Central memory CD8-positive, alpha-beta T cell (primary cell): ENCODE results near the gene MCTS1.
"Not testable (repeated sequence)": the region's sequence is repeated elsewhere in the genome, so short reads cannot be mapped to it uniquely, and the experiment has no call there.

Experiments
- ATAC-seq: fragments of 150-1000 bp; cut with Tn5 transposase; replicated peaks from 2 replicates; pipeline ENCODE4 v1.10.0; 2022; ENCODE audit warnings: mild to moderate bottlenecking, moderate FRiP score, moderate number of reproducible peaks; ENCODE audit not compliant: poor library complexity, severe bottlenecking; ENCODE audit errors: extremely low read depth
- DNase-seq, 2 donors: peaks; one replicate each; pipeline ENCODE4 v3.0.0; 2021; ENCODE audit warnings: low spot score in 2 of 2
- H3K27ac Mint-ChIP-seq: one replicate; pipeline ENCODE4 v1.8.0; 2022; ENCODE audit warnings: low read depth, mild to moderate bottlenecking, moderate library complexity, mixed read lengths
- H3K27me3 Mint-ChIP-seq: one replicate; pipeline ENCODE4 v1.8.0; 2022; ENCODE audit warnings: mixed read lengths
- H3K36me3 Mint-ChIP-seq: one replicate; pipeline ENCODE4 v1.8.0; 2022; ENCODE audit warnings: mild to moderate bottlenecking, moderate library complexity, mixed read lengths; ENCODE audit not compliant: insufficient read depth
- H3K4me1 Mint-ChIP-seq: one replicate; pipeline ENCODE4 v1.8.0; 2022; ENCODE audit warnings: mixed read lengths
- H3K4me3 Mint-ChIP-seq: one replicate; pipeline ENCODE4 v1.8.0; 2022; ENCODE audit warnings: mild to moderate bottlenecking, moderate library complexity, mixed read lengths
- H3K9me3 Mint-ChIP-seq: one replicate; pipeline ENCODE4 v1.8.0; 2022; ENCODE audit warnings: mixed read lengths

The MCTS1 gene

GRCh38 chrX:120573806-120574205 lies 30.1 kb upstream of the MCTS1 start:
- H3K9me3 Mint-ChIP-seq, H3K4me1 Mint-ChIP-seq, DNase-seq, H3K36me3 Mint-ChIP-seq, ATAC-seq, H3K27ac Mint-ChIP-seq, H3K4me3 Mint-ChIP-seq: not testable (repeated sequence)
- H3K27me3 Mint-ChIP-seq, result peaks cover 19% of the 10 kb centered on the region

GRCh38 chrX:120575379-120576114 lies 28.4 kb upstream of the MCTS1 start:
- H3K4me1 Mint-ChIP-seq, result no peaks in the 10 kb centered on the region
- no peaks in the 10 kb centered on the region for H3K9me3 Mint-ChIP-seq
- no peak overlapping the region for H3K4me3 Mint-ChIP-seq
- H3K27me3 Mint-ChIP-seq, result peaks cover 19% of the 10 kb centered on the region
- H3K27ac Mint-ChIP-seq, result no peak overlapping the region
- no peaks in the 10 kb centered on the region for H3K36me3 Mint-ChIP-seq
- DNase-seq (no peak), ATAC-seq (no peak)

GRCh38 chrX:120585702-120586101 lies 18.2 kb upstream of the MCTS1 start:
- Mint-ChIP-seq H3K4me3 (no peak overlapping the region), H3K36me3 (no peaks in the 10 kb centered on the region), H3K27ac (no peak overlapping the region), H3K9me3 (no peaks in the 10 kb centered on the region), H3K27me3 (peaks cover 19% of the 10 kb centered on the region), H3K4me1 (no peaks in the 10 kb centered on the region)
- ATAC-seq (no peak), DNase-seq (no peak)

GRCh38 chrX:120604361-120604782 lies 471 bp downstream of the MCTS1 start:
- Mint-ChIP-seq H3K27me3 (no peaks in the 10 kb centered on the region), H3K4me3 (peak overlapping the region; percentile 100), H3K9me3 (no peaks in the 10 kb centered on the region), H3K4me1 (peaks cover 8% of the 10 kb centered on the region), H3K36me3 (peaks cover 14% of the 10 kb centered on the region), H3K27ac (peak overlapping the region; percentile 99)
- ATAC-seq (peak; percentile 79), DNase-seq (peak in 1 of 2 donors; percentile 13)

GRCh38 chrX:120612086-120612485 lies 8.2 kb downstream of the MCTS1 start:
- Mint-ChIP-seq H3K4me3 (no peak overlapping the region), H3K27ac (no peak overlapping the region), H3K27me3 (no peaks in the 10 kb centered on the region), H3K9me3 (no peaks in the 10 kb centered on the region), H3K4me1 (no peaks in the 10 kb centered on the region), H3K36me3 (peaks cover 19% of the 10 kb centered on the region)
- DNase-seq (no peak), ATAC-seq (no peak)

GRCh38 chrX:120614816-120615215 lies 10.9 kb downstream of the MCTS1 start:
- DNase-seq, result no peak
- Mint-ChIP-seq H3K36me3 (peaks cover 17% of the 10 kb centered on the region), H3K9me3 (no peaks in the 10 kb centered on the region)

GRCh38 chrX:120617996-120618630 lies 14.2 kb downstream of the MCTS1 start:
- H3K4me3 Mint-ChIP-seq, result no peak overlapping the region
- H3K4me1 Mint-ChIP-seq, result no peaks in the 10 kb centered on the region
- no peak overlapping the region for H3K27ac Mint-ChIP-seq
- no peaks in the 10 kb centered on the region for H3K9me3 Mint-ChIP-seq
- H3K36me3 Mint-ChIP-seq, result peaks cover 16% of the 10 kb centered on the region
- no peaks in the 10 kb centered on the region for H3K27me3 Mint-ChIP-seq
- ATAC-seq (no peak), DNase-seq (no peak)

More at GRCh38 chrX:120614816-120615215, 10.9 kb downstream of the MCTS1 start:
- no peaks in the 10 kb centered on the region for H3K4me1 Mint-ChIP-seq
- H3K27me3 Mint-ChIP-seq, result no peaks in the 10 kb centered on the region
- ATAC-seq, result no peak
- no peak overlapping the region for H3K27ac Mint-ChIP-seq
- no peak overlapping the region for H3K4me3 Mint-ChIP-seq

GRCh38 chrX:120625371-120625770 lies 21.5 kb downstream of the MCTS1 start:
- Mint-ChIP-seq H3K36me3 (peaks cover 16% of the 10 kb centered on the region), H3K27me3 (no peaks in the 10 kb centered on the region), H3K4me1 (no peaks in the 10 kb centered on the region), H3K27ac (no peak overlapping the region), H3K4me3 (no peak overlapping the region), H3K9me3 (no peaks in the 10 kb centered on the region)
- DNase-seq (no peak), ATAC-seq (no peak)

- peak within 1 kb of the TSS; percentile 97 for H3K27ac Mint-ChIP-seq
- no peaks in the 10 kb centered on the region for H3K9me3 Mint-ChIP-seq
- DNase-seq, result peak; percentile 77 to 90
- H3K27me3 Mint-ChIP-seq, result no peaks in the 10 kb centered on the region
- H3K4me1 Mint-ChIP-seq, result no peaks in the 10 kb centered on the region
- peak; percentile 95 for ATAC-seq
- peaks cover 8% of the 10 kb centered on the region for H3K36me3 Mint-ChIP-seq
- peak within 1 kb of the TSS; percentile 87 for H3K4me3 Mint-ChIP-seq
These were observed 26.0 kb downstream of the MCTS1 start, which contains the start of gene C1GALT1C1 for GRCh38 chrX:120629667-120630537. Gene C1GALT1C1, minus strand, starts transcription at chrX:120630054. Its CDS starts 2,888 bp downstream, at chrX:120627166.

- Mint-ChIP-seq H3K4me3 (no peak overlapping the region), H3K27ac (no peak overlapping the region), H3K36me3 (no peaks in the 10 kb centered on the region), H3K4me1 (no peaks in the 10 kb centered on the region), H3K9me3 (no peaks in the 10 kb centered on the region), H3K27me3 (no peaks in the 10 kb centered on the region)
- no peak for DNase-seq
- ATAC-seq, result no peak
These were observed 34.7 kb downstream of the MCTS1 start for GRCh38 chrX:120638619-120639018.

GRCh38 chrX:120642871-120643270 lies 39.0 kb downstream of the MCTS1 start:
- Mint-ChIP-seq H3K27ac (no peak overlapping the region), H3K9me3 (no peaks in the 10 kb centered on the region), H3K36me3 (no peaks in the 10 kb centered on the region), H3K27me3 (no peaks in the 10 kb centered on the region), H3K4me3 (no peak overlapping the region), H3K4me1 (no peaks in the 10 kb centered on the region)
- DNase-seq (no peak), ATAC-seq (no peak)

GRCh38 chrX:120647127-120647526 lies 43.2 kb downstream of the MCTS1 start:
- DNase-seq, result no peak

More at GRCh38 chrX:120647127-120647526, 43.2 kb downstream of the MCTS1 start:
- Mint-ChIP-seq H3K4me3 (no peak overlapping the region), H3K27me3 (no peaks in the 10 kb centered on the region), H3K36me3 (no peaks in the 10 kb centered on the region), H3K9me3 (no peaks in the 10 kb centered on the region), H3K4me1 (no peaks in the 10 kb centered on the region), H3K27ac (no peak overlapping the region)
- ATAC-seq, result no peak
